Activated T-cell treated with anti-CD3 and anti-CD28 coated beads, Interleukin-2, amount 50 U/mL, for 72 hours (primary cell): ENCODE measurements around the gene GLA. TPM values are rescaled to one million over a fixed set of nuclear protein-coding genes. Genes with fewer than 3 reads are reported as not detected.
A peak's percentile ranks its signal among the peaks of the same experiment; 100 is the strongest.

Experiments used
- ATAC-seq, 2 donors: fragments of 150-1000 bp; cut with Tn5 transposase; replicated peaks in 1 of 2; 2 replicates each; pipeline ENCODE4 v1.10.0; 2021; ENCODE audit warnings: moderate library complexity in 2 of 2, mild to moderate bottlenecking in 1 of 2
- DNase-seq, 2 donors: peaks; one replicate each; pipeline ENCODE4 v3.0.0; 2021 to 2022; ENCODE audit warnings: mixed read lengths in 1 of 2
- H3K27ac Mint-ChIP-seq: one replicate; pipeline ENCODE4 v1.8.0; 2022; ENCODE audit warnings: mild to moderate bottlenecking, moderate library complexity, mixed read lengths
- H3K27me3 Mint-ChIP-seq: one replicate; pipeline ENCODE4 v1.8.0; 2022; ENCODE audit warnings: low read depth, mixed read lengths
- H3K36me3 Mint-ChIP-seq, 2 donors: one replicate each; pipeline ENCODE4 v1.8.0; 2022; ENCODE audit warnings: mixed read lengths in 2 of 2, mild to moderate bottlenecking in 1 of 2; ENCODE audit not compliant: insufficient read depth in 2 of 2
- H3K4me1 Mint-ChIP-seq: one replicate; pipeline ENCODE4 v1.8.0; 2022; ENCODE audit warnings: low read depth, mixed read lengths
- H3K4me3 Mint-ChIP-seq, 2 donors: one replicate each; pipeline ENCODE4 v1.8.0; 2022; ENCODE audit warnings: mild to moderate bottlenecking in 2 of 2, mixed read lengths in 2 of 2, moderate library complexity in 2 of 2
- H3K9me3 Mint-ChIP-seq, 2 donors: one replicate each; pipeline ENCODE4 v1.8.0; 2022; ENCODE audit warnings: mixed read lengths in 2 of 2
- total RNA-seq, 2 donors: library from RNA; stranded (reverse); gene quantifications; one replicate each; pipeline ENCODE4 v1.2.3, GENCODE V29; 2022

Gene GLA
- 10 to 100 TPM; 43.7 to 48.1 TPM for total RNA-seq

DNA sequence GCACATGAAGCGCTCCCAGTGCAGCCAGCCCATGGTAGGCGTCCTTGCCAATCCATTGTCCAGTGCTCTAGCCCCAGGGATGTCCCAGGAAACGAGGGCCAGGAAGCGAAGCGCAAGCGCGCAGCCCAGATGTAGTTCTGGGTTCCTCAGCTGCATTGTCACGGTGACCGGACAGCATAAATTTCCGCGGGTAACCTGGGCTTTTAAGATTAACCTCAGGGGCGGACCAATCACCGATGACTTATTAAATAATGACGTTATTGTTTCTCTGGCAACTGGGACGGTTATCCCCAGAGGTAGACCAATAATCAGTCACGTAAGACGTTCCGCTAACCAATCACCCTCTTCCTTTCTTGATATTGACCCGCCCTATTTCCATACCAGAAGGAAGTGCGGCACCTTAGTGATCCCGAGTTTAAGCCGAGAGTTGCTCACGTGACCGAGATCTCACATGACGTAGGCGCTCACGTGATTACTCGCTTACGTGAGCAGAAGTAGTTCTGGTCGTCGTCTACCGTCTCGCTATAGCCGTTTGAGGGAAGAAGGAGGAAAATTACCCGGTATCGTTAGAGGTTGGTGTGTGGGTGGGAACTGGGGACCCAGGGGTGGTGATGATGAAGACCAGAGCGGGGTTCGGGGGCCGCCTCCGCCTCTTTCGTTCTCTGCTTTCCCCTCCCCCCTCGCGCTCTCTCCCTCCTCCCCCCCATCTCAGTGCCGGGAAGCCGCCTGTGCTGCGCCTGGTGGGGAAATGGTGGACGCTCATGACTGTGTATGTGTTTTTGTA, at the start of gene GLA, which contains the start of gene HNRNPH2:
GLA (minus strand) TSS at position 178 of the 784 bp plus-strand sequence; CDS start at position 156, 22 bp downstream.
HNRNPH2 (plus strand) TSS at position 475 of the 784 bp plus-strand sequence. CDS start 3,767 bp downstream, outside the sequence.
- ATAC-seq (peak; percentile 92 to 94), DNase-seq (peak; percentile 84 to 88)
- peak within 1 kb of the TSS; percentile 85 to 96 for H3K4me3 Mint-ChIP-seq
- H3K36me3 Mint-ChIP-seq, result peaks cover 12 to 14% of the 10 kb centered on the region in 2 donors
- H3K27ac Mint-ChIP-seq, result peak within 1 kb of the TSS; percentile 97
- H3K27me3 Mint-ChIP-seq, result no peaks in the 10 kb centered on the region
- H3K4me1 Mint-ChIP-seq, result peaks cover 17% of the 10 kb centered on the region
- no peaks in the 10 kb centered on the region for H3K9me3 Mint-ChIP-seq

DNA sequence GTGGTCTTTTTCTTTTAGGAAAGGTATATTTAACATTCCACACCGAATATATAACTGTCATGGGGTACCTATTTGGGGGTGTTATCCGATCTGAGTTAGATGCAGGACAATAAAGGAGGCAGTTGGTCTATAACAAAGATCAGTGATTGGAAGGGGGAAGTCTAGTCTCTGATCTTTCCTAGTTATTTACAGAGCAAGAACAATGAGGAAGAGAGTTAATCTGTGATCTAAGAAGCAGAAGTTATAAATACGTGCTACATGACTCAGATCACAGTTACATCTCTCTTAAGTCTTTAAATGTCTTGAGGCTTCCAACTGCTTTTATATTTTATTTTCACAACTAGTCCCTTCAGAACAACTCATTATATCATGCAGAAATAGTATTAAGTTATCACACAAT, 44.3 kb upstream of the GLA start:
- Mint-ChIP-seq H3K9me3 (peaks cover 0 to 3% of the 10 kb centered on the region in 2 donors), H3K27me3 (no peaks in the 10 kb centered on the region), H3K4me3 (no peak overlapping the region), H3K27ac (no peak overlapping the region), H3K36me3 (peaks cover 6% of the 10 kb centered on the region in 2 donors), H3K4me1 (no peaks in the 10 kb centered on the region)
- DNase-seq (no peak), ATAC-seq (no peak)

DNA sequence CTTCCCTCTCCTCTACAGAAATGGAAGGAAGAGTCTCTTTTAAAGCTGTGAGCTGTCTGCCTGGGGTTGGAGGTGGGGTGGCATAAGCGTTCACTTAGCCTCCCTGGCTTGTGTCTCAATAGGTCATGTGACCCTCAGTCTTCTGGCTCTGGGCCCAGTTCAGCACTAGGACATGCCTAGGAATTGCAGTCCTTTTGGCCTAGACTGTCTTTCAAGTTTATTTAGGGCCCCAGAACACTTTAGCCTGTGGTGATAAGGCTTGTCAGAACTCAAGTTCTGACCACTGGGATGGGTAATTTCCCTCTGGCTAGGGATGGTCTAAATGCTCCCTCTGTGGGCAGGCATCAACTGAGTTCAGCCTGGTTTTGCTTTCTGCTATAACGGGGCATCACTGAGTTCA, 43.2 kb upstream of the GLA start:
- DNase-seq, result no peak
- H3K9me3 Mint-ChIP-seq, result peaks cover 0 to 3% of the 10 kb centered on the region in 2 donors
- H3K27ac Mint-ChIP-seq, result no peak overlapping the region
- ATAC-seq, result no peak
- peaks cover 6% of the 10 kb centered on the region in 2 donors for H3K36me3 Mint-ChIP-seq
- H3K4me3 Mint-ChIP-seq, result no peak overlapping the region
- H3K27me3 Mint-ChIP-seq, result no peaks in the 10 kb centered on the region
- no peaks in the 10 kb centered on the region for H3K4me1 Mint-ChIP-seq

DNA sequence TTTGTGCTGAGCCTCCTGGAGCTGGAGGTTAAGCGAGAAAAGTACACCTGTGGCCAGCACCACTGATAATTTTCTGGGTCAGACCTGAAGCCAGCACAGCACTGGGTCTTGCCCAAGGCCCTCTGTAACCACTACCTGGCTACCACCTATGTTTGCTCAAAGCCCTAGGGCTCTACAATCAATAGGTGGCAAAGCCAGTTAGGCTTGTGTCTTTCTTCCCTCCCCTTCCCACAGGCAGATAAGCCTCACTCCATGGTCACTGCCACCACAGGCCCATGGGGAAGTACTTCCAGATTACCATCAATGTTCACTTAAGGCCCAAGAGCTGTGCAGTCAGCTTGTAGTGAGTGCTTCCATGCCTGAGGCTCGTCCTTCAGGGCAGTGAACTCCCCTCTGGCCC, 42.4 kb upstream of the GLA start:
- Mint-ChIP-seq H3K27ac (no peak overlapping the region), H3K4me3 (no peak overlapping the region), H3K9me3 (peaks cover 0 to 3% of the 10 kb centered on the region in 2 donors), H3K4me1 (no peaks in the 10 kb centered on the region), H3K36me3 (peaks cover 6% of the 10 kb centered on the region in 2 donors), H3K27me3 (no peaks in the 10 kb centered on the region)
- DNase-seq (no peak), ATAC-seq (no peak)

DNA sequence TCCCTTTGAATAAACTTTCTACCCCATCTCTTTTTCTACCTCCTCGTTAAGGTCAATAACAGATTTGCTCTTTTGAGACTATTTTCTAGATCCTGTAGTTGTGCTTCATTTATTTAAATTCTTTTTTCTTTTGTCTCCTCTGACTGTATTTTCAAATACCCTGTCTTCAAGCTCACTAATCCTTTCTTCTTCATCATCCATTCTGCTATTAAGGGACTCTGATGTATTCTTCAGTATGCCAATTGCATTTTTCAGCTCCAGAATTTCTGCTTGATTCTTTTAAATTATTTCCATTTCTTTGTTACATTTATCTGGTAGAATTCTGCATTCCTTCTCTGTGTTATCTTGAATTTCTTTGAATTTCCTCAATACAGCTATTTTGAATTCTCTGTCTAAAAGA, 41.6 kb upstream of the GLA start:
- Mint-ChIP-seq H3K36me3 (peaks cover 6 to 7% of the 10 kb centered on the region in 2 donors), H3K27me3 (no peaks in the 10 kb centered on the region), H3K4me3 (no peak overlapping the region), H3K9me3 (peaks cover 0 to 3% of the 10 kb centered on the region in 2 donors), H3K27ac (no peak overlapping the region), H3K4me1 (no peaks in the 10 kb centered on the region)
- ATAC-seq, result no peak
- no peak for DNase-seq

DNA sequence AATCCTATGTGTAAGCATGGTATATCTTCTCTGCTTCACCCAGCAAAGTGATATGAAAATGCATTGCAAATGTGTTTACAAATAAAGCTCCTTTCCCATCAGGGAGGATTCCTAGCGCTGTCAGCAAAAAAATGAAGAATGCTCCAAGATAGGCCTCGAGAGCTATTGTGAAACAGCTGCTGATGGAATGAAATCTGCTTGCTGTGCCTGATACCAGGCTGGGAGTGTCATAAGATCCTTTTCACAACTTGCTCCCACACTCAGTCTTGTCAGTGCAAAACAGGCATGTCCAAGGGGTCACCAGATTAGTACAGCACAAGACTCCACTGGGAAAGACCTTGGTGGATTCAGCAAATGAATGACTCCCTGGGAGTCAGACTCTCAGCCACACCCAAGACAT, 34.4 kb upstream of the GLA start:
- DNase-seq, result no peak
- peaks cover 5% of the 10 kb centered on the region for H3K27me3 Mint-ChIP-seq
- no peak overlapping the region for H3K27ac Mint-ChIP-seq
- peaks cover 7 to 20% of the 10 kb centered on the region in 2 donors for H3K36me3 Mint-ChIP-seq
- no peak for ATAC-seq
- no peaks in the 10 kb centered on the region for H3K4me1 Mint-ChIP-seq
- peaks cover 0 to 3% of the 10 kb centered on the region in 2 donors for H3K9me3 Mint-ChIP-seq
- no peak overlapping the region for H3K4me3 Mint-ChIP-seq

DNA sequence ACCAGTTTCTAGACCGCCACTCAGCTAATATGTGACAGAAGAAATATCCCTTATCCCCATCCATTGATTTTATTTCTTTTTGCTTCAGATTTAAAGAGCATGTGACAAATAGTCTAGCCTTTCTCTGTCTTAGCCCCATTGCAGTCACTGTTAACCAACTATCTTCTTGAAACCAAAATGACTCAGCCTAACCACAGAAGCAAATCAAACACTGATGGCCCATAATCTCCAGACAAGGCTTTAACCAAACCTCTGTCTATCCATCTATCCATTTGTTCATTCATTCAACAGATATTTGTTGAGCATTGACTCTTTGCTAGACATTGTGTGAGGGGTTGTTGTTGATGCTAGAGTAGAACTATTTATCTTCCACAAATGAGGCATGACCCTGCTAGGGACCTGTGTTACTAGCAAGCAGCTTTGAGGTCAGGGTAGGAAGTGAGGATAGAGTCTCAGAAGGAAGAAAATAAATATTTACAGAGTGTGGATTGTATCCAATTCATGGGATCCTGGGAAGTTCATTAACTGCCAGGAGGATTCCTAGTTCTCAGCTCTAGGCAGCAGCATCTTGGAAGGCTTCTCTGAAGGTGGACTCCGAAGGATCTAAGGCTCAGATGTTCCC, 22.8 kb upstream of the GLA start:
- ATAC-seq (peak; percentile 91 to 92), DNase-seq (no peak)
- Mint-ChIP-seq H3K36me3 (peaks cover 4 to 18% of the 10 kb centered on the region in 2 donors), H3K27ac (peak overlapping the region; percentile 75), H3K9me3 (no peaks in the 10 kb centered on the region), H3K27me3 (peaks cover 5% of the 10 kb centered on the region), H3K4me1 (peaks cover 15% of the 10 kb centered on the region), H3K4me3 (peak overlapping the region; percentile 66 to 82)

DNA sequence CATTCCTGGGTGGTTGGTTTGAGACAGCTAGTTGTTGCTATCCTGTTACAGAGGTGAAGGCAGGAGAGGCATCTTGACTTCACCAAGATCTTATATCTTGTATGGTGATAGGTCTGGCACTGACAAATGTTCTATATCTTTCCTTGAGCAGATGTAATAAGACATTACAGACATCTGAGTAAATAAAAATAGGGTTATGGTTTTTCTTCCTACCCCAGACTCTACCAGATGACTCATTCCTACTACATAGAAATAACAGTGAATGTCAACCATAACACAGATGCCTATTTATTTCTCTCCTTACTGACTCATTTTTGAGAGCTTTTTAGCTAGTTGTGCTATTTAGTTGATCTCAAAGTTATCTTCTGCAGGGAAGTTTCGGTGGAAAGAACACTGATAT, 22.2 kb upstream of the GLA start:
- DNase-seq, result no peak
- Mint-ChIP-seq H3K9me3 (no peaks in the 10 kb centered on the region), H3K27ac (peak overlapping the region; percentile 75), H3K4me1 (peaks cover 15% of the 10 kb centered on the region), H3K36me3 (peaks cover 4 to 21% of the 10 kb centered on the region in 2 donors), H3K27me3 (peaks cover 10% of the 10 kb centered on the region), H3K4me3 (peak overlapping the region; percentile 66 to 82)
- ATAC-seq, result peak; percentile 89 to 91

DNA sequence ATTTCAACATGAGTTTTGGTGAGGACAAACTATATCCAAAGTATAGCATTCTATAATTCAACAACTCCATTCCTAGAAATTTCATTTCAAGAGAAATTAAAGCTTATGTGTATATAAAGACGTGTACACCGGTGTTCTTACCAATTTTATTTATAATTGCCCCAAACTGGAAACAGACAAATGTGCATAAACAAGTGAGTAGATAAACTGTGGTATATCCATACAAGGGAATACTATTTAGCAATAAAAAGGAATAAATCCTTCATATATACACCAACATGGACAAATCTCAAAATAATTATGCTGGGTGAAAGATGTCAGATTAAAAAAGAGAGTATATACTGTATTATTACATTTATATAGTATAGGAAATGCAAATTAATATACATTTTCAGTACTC, 20.2 kb upstream of the GLA start:
- Mint-ChIP-seq H3K36me3 (peaks cover 4 to 22% of the 10 kb centered on the region in 2 donors), H3K27ac (no peak overlapping the region), H3K4me3 (no peak overlapping the region), H3K4me1 (peaks cover 15% of the 10 kb centered on the region), H3K27me3 (peaks cover 13% of the 10 kb centered on the region), H3K9me3 (no peaks in the 10 kb centered on the region)
- ATAC-seq (no peak), DNase-seq (no peak)

DNA sequence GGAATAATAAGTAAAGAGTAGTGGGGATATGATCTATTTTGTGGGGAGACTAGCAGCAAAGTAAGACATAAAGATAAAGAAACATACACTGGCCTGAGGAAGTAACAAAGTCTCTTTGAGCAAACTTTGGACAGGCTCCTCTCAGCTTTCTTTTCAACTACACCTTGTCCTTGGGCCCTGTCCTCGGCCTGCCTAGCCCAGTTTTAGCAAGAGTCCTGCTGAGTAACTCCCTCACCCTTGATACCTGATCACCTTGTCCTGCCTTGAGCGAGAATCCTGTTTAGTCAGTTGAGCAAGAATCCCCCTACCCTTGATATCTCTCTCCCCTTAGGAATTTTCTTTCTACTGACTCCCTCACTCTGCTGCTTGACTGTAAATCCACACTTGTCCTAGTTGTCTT, 11.8 kb upstream of the GLA start:
- peak overlapping the region; percentile 83 to 92 for H3K4me3 Mint-ChIP-seq
- peaks cover 19% of the 10 kb centered on the region for H3K27me3 Mint-ChIP-seq
- no peak for ATAC-seq

DNA sequence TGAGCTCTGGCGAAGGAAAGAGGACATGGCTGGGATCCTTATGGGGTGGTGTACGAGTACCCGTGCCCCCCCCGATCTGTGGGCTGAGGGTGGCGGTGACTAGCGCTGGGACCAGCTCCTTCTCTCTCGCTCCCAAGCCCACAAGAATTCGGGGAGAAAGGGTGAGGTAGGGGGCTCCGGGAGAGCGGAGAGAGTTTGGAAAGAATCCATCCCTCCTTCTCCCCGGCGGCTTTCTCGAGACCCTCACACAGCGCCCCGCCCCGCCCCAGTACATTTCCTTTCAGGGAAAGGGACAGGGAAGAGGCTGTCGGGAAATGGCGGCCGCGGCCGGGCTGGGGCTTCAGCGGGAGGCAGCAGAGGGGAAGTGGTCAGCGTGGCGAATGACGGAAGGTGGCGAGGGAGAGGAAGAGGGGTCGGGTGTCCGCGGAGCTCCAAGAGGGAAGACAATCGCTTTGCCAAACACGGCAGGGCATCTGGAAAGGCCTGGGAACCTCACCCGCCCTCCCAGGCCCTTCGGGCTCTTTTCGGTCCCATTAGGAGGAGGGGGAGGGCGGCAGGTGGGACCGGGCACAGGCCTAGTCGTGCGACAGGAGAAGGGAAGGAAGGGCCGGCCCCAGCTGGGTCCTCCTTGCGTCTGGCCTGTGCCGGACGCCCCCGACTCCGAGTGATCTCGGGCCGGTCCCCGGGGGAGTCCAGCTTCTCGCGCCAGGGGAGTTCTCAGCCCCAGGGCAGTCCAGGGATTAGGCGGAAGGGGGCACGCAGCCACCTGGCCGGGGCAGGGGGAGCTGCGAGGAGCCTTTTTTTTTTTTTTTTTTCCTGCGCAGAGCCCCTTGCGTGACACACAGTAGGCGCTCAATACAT, 10.5 kb upstream of the GLA start:
- ATAC-seq (peak; percentile 55 to 73), DNase-seq (peak; percentile 59 to 60)
- Mint-ChIP-seq H3K27me3 (peaks cover 19% of the 10 kb centered on the region), H3K27ac (peak overlapping the region; percentile 96), H3K4me3 (peak overlapping the region; percentile 83 to 92), H3K36me3 (peaks cover 0 to 1% of the 10 kb centered on the region in 2 donors), H3K4me1 (peaks cover 33% of the 10 kb centered on the region), H3K9me3 (no peaks in the 10 kb centered on the region)

More for the DNA sequence above, 11.8 kb upstream of the GLA start:
- H3K4me1 Mint-ChIP-seq, result peaks cover 29% of the 10 kb centered on the region
- no peak for DNase-seq
- H3K9me3 Mint-ChIP-seq, result no peaks in the 10 kb centered on the region
- peak overlapping the region; percentile 47 for H3K27ac Mint-ChIP-seq
- H3K36me3 Mint-ChIP-seq, result peaks cover 0 to 1% of the 10 kb centered on the region in 2 donors

DNA sequence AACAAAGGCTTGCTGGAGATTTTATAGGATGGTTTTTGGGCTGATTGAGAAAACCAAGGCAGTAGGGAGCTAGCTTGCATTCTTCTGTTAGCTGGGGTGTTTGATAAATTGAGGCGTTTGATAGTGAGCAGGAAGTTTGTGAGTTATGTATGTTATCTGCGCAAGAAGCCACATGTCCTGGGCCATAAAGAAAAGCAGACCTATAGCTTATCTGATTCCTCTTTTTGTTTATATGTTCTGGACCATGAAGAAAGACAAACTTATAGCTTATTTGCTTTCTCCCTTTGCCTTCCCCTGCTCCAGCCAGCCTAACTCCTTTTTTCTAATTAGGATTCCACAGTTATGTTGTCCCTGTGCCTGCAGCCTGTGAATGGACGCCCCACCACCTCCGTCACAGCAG, 9.5 kb upstream of the GLA start:
- no peak for ATAC-seq
- Mint-ChIP-seq H3K27ac (peak overlapping the region; percentile 96), H3K27me3 (peaks cover 19% of the 10 kb centered on the region), H3K36me3 (peaks cover 0 to 6% of the 10 kb centered on the region in 2 donors), H3K4me1 (peaks cover 43% of the 10 kb centered on the region), H3K9me3 (no peaks in the 10 kb centered on the region), H3K4me3 (peak overlapping the region; percentile 83 to 92)
- DNase-seq, result no peak
